SK-N-SH (cell line): ENCODE results near the gene CDH2. TPM values are rescaled to one million over a fixed set of nuclear protein-coding genes. Genes with fewer than 3 reads are reported as not detected.

Experiments
- CTCF ChIA-PET: fragments of 300-600, 350-600 bp; formaldehyde crosslinking; extraction: SDS; loops from one replicate; lab custom pipeline; 2021; lab: Yijun Ruan, JAX
- POLR2A ChIA-PET: fragments of 350-600 bp; sonication (Branson Sonifier 250); formaldehyde crosslinking; extraction: SDS; loops from one replicate; lab custom pipeline; 2020; ENCODE audit warnings: antibody characterized with exemption, inconsistent platforms; lab: Yijun Ruan, JAX
- DNase-seq: peaks from one replicate; pipeline ENCODE4 v3.0.0; 2012
- H2AFZ ChIP-seq: fragments of 200-600 bp; sonication (generic); 2 replicates; pipeline ENCODE4 v1.8.1; 2016; ENCODE audit warnings: antibody characterized with exemption, mild to moderate bottlenecking, low read depth
- H3F3A ChIP-seq: fragments of 200-600 bp; sonication (generic); replicated peaks from 2 replicates; pipeline ENCODE3; 2016; ENCODE audit warnings: antibody characterized with exemption, mild to moderate bottlenecking; ENCODE audit not compliant: insufficient read depth
- H3K27ac ChIP-seq, 2 experiments: fragments of 200-500 bp in 1 of 2; fragments of 200-600 bp in 1 of 2; sonication (Bioruptor generic) in 1 of 2; sonication (generic), shearing (Covaris generic) in 1 of 2; 2 replicates each; pipeline versions ENCODE4 v1.5.1 to v1.6.1; 2014 to 2016; ENCODE audit warnings: low read depth in 2 of 2, inconsistent platforms in 1 of 2, low read length in 1 of 2, mild to moderate bottlenecking in 1 of 2, mixed read lengths in 1 of 2
- H3K27me3 ChIP-seq: fragments of 200-600 bp; sonication (generic), shearing (Covaris generic); 2 replicates; pipeline ENCODE4 v1.6.1; 2016; ENCODE audit warnings: mixed run types; ENCODE audit not compliant: insufficient read depth
- H3K36me3 ChIP-seq, 2 experiments: fragments of 200-500 bp in 1 of 2; fragments of 200-600 bp in 1 of 2; sonication (Bioruptor generic) in 1 of 2; sonication (generic) in 1 of 2; replicated peaks in 1 of 2; 2 replicates each; pipeline versions ENCODE3 to v1.5.1; 2014 to 2016; ENCODE audit warnings: low read length in 1 of 2, mild to moderate bottlenecking in 1 of 2; ENCODE audit not compliant: insufficient read depth in 2 of 2, control insufficient read depth in 1 of 2
- H3K4me1 ChIP-seq, 2 experiments: fragments of 200-500 bp in 1 of 2; fragments of 200-600 bp in 1 of 2; sonication (Bioruptor generic) in 1 of 2; sonication (generic), shearing (Covaris generic) in 1 of 2; 2 replicates each; pipeline versions ENCODE4 v1.5.1 to v1.6.1; 2014 to 2016; ENCODE audit warnings: low read depth in 1 of 2, low read length in 1 of 2, mixed run types in 1 of 2; ENCODE audit not compliant: insufficient read depth in 2 of 2, control insufficient read depth in 1 of 2
- H3K4me2 ChIP-seq: fragments of 200-600 bp; sonication (generic), shearing (Covaris generic); 2 replicates; pipeline ENCODE4 v1.6.1; 2017; ENCODE audit warnings: mixed run types
- H3K4me3 ChIP-seq, 2 experiments: fragments of 200-500 bp in 1 of 2; fragments of 200-600 bp in 1 of 2; sonication (Bioruptor generic) in 1 of 2; sonication (generic), shearing (Covaris generic) in 1 of 2; 2 replicates each; pipeline versions ENCODE4 v1.5.1 to v1.8.1; 2014 to 2016; ENCODE audit warnings: low read depth in 2 of 2, inconsistent platforms in 1 of 2, low read length in 1 of 2, mild to moderate bottlenecking in 1 of 2, mixed read lengths in 1 of 2, moderate library complexity in 1 of 2
- H3K79me2 ChIP-seq: fragments of 200-600 bp; sonication (generic); 2 replicates; pipeline ENCODE4 v1.8.1; 2017; ENCODE audit warnings: mild to moderate bottlenecking; ENCODE audit not compliant: insufficient read depth
- H3K9ac ChIP-seq: fragments of 200-600 bp; sonication (generic); 2 replicates; pipeline ENCODE4 v1.6.1; 2017; ENCODE audit warnings: mixed run types
- H3K9me2 ChIP-seq: fragments of 200-600 bp; sonication (generic); 2 replicates; pipeline ENCODE4 v1.6.1; 2017; ENCODE audit warnings: mixed run types
- H3K9me3 ChIP-seq: fragments of 200-600 bp; sonication (generic); 2 replicates; pipeline ENCODE4 v1.6.1; 2017; ENCODE audit warnings: mixed run types, mild to moderate bottlenecking, moderate library complexity
- H4K20me1 ChIP-seq: fragments of 200-600 bp; sonication (generic); 2 replicates; pipeline ENCODE4 v1.6.1; 2017; ENCODE audit warnings: mild to moderate bottlenecking, mixed run types; ENCODE audit not compliant: insufficient read depth
- ELF1 ChIP-seq: IDR thresholded peaks from 2 replicates; pipeline ENCODE4 v1.4.0; 2012
- EP300 ChIP-seq, 2 experiments: IDR thresholded peaks; 2 replicates each; pipeline versions ENCODE4 v1.4.0 to v1.6.1; 2012; ENCODE audit warnings: borderline replicate concordance in 1 of 2, low read depth in 1 of 2, low read length in 1 of 2
- EZH2phosphoT487 ChIP-seq: fragments of 200-600 bp; sonication (generic); IDR thresholded peaks from 2 replicates; pipeline ENCODE4 v1.6.1; 2017; ENCODE audit warnings: low read depth, mixed run types, mild to moderate bottlenecking, antibody characterized with exemption, moderate library complexity, borderline replicate concordance
- FOXJ3 ChIP-seq: sonication (generic); formaldehyde crosslinking; IDR thresholded peaks from 2 replicates; pipeline ENCODE4 v1.5.1; 2020; ENCODE audit warnings: mild to moderate bottlenecking, missing genetic modification reagents
- FOXM1 ChIP-seq: IDR thresholded peaks from 2 replicates; pipeline ENCODE4 v1.4.0; 2012; ENCODE audit warnings: low read depth, mild to moderate bottlenecking
- GATA2 ChIP-seq: sonication (generic); formaldehyde crosslinking; IDR thresholded peaks from 2 replicates; pipeline ENCODE4 v1.5.0; 2020; ENCODE audit warnings: mild to moderate bottlenecking, missing genetic modification reagents
- MXI1 ChIP-seq: IDR thresholded peaks from 2 replicates; pipeline ENCODE4 v1.6.1; 2012; ENCODE audit warnings: mild to moderate bottlenecking, low read depth, low read length, improper control_type of control experiment
- POLR2AphosphoS5 ChIP-seq: IDR thresholded peaks from 2 replicates; pipeline ENCODE4 v1.6.1; 2012; ENCODE audit warnings: low read depth, low read length
- RAD21 ChIP-seq: IDR thresholded peaks from 2 replicates; pipeline ENCODE4 v1.6.1; 2012; ENCODE audit warnings: mild to moderate bottlenecking, low read length
- TAF1 ChIP-seq: IDR thresholded peaks from 2 replicates; pipeline ENCODE4 v1.6.1; 2012; ENCODE audit warnings: low read depth, mild to moderate bottlenecking, low read length, moderate library complexity, borderline replicate concordance
- TEAD4 ChIP-seq: IDR thresholded peaks from 2 replicates; pipeline ENCODE4 v1.4.0; 2012; ENCODE audit warnings: mild to moderate bottlenecking, borderline replicate concordance; ENCODE audit not compliant: insufficient read depth
- polyA plus RNA-seq, 3 experiments: library from polyadenylated mRNA; depleted of rRNA; stranded (reverse); fragments of >200 nt; gene quantifications; 2 replicates each; pipeline ENCODE4 v1.2.3, GENCODE V29; 2012
- TF ChIP-seq, protein P1 (sequence below): IDR thresholded peaks from 2 replicates; pipeline ENCODE4 v1.4.0; 2012; ENCODE audit warnings: low read depth
- TF ChIP-seq, protein P2 (sequence below): fragments of 150-350 bp; IDR thresholded peaks from 2 replicates; pipeline ENCODE4 v1.6.1; 2017; ENCODE audit warnings: antibody characterized with exemption, low read length, low read depth, borderline replicate concordance
- TF ChIP-seq, protein P3 (sequence below): IDR thresholded peaks from 2 replicates; pipeline ENCODE4; 2012
- TF ChIP-seq, protein P4 (sequence below): IDR thresholded peaks from 2 replicates; pipeline ENCODE4 v1.4.0; 2012; ENCODE audit warnings: low read depth, borderline replicate concordance
- TF ChIP-seq, protein P5 (sequence below): fragments of 150-350 bp; IDR thresholded peaks from 2 replicates; pipeline ENCODE4 v1.6.1; 2016; ENCODE audit warnings: mild to moderate bottlenecking, low read depth, low read length

The CDH2 gene
- polyA plus RNA-seq, 1 of the 3 experiments (the other 2 are of a cell fraction): 146 TPM

DNA sequence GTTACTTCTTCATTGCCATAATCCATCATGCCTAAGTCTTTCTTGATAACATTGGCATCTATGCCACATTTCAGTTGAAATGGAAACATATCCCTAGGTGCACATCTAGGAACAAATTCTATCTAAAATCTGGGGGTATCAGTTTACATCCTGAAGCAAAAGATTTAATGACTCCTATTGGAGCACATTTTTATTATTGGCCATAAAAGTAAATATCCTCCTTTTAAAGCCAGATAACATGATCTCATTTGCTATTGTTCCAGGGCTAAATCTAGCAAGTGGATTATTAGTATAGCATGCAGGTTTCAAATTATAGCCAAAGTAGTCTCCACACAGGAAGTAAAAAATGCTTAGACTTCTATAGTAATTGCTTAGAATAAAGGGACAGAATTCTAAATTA, 193.2 kb downstream of the CDH2 start:
- no peak for DNase-seq
- Histone ChIP-seq H3K36me3 (peaks cover 81 to 92% of the 10 kb centered on the region in 2 experiments), H3K4me3 (no peak overlapping the region), H3K4me1 (no peaks in the 10 kb centered on the region), H3K4me2 (no peak overlapping the region), H3K9me3 (no peaks in the 10 kb centered on the region), H3K79me2 (peaks cover 49% of the 10 kb centered on the region), H4K20me1 (no peaks in the 10 kb centered on the region; the same call in 1 of the 2 replicates), H3K9ac (no peak overlapping the region), H3F3A (peaks cover 28% of the 10 kb centered on the region), H3K9me2 (no peaks in the 10 kb centered on the region), H2AFZ (no peak overlapping the region), H3K27me3 (no peaks in the 10 kb centered on the region), H3K27ac (no peak overlapping the region)
- TF ChIP-seq FOXM1 (no peak), EZH2phosphoT487 (no peak), GATA2 (CRISPR knock-in tag) (no peak), FOXJ3 (CRISPR knock-in tag) (no peak), ELF1 (no peak), EP300 (IDR thresholded peaks at IDR 0.05; ENCODE audit: borderline replicate concordance in 1 of 2, low read depth in 1 of 2, low read length in 1 of 2) (no peak), TEAD4 (no peak), TAF1 (no peak), POLR2AphosphoS5 (no peak), RAD21 (no peak), MXI1 (no peak)
- TF ChIP-seq, protein P1, sequence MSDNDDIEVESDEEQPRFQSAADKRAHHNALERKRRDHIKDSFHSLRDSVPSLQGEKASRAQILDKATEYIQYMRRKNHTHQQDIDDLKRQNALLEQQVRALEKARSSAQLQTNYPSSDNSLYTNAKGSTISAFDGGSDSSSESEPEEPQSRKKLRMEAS: no peak
- TF ChIP-seq, protein P2, sequence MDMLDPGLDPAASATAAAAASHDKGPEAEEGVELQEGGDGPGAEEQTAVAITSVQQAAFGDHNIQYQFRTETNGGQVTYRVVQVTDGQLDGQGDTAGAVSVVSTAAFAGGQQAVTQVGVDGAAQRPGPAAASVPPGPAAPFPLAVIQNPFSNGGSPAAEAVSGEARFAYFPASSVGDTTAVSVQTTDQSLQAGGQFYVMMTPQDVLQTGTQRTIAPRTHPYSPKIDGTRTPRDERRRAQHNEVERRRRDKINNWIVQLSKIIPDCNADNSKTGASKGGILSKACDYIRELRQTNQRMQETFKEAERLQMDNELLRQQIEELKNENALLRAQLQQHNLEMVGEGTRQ: no peak
- TF ChIP-seq, protein P3, sequence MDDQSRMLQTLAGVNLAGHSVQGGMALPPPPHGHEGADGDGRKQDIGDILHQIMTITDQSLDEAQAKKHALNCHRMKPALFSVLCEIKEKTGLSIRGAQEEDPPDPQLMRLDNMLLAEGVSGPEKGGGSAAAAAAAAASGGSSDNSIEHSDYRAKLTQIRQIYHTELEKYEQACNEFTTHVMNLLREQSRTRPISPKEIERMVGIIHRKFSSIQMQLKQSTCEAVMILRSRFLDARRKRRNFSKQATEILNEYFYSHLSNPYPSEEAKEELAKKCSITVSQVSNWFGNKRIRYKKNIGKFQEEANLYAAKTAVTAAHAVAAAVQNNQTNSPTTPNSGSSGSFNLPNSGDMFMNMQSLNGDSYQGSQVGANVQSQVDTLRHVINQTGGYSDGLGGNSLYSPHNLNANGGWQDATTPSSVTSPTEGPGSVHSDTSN: no peak
- TF ChIP-seq, protein P4, sequence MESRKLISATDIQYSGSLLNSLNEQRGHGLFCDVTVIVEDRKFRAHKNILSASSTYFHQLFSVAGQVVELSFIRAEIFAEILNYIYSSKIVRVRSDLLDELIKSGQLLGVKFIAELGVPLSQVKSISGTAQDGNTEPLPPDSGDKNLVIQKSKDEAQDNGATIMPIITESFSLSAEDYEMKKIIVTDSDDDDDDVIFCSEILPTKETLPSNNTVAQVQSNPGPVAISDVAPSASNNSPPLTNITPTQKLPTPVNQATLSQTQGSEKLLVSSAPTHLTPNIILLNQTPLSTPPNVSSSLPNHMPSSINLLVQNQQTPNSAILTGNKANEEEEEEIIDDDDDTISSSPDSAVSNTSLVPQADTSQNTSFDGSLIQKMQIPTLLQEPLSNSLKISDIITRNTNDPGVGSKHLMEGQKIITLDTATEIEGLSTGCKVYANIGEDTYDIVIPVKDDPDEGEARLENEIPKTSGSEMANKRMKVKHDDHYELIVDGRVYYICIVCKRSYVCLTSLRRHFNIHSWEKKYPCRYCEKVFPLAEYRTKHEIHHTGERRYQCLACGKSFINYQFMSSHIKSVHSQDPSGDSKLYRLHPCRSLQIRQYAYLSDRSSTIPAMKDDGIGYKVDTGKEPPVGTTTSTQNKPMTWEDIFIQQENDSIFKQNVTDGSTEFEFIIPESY: no peak
- TF ChIP-seq, protein P5, sequence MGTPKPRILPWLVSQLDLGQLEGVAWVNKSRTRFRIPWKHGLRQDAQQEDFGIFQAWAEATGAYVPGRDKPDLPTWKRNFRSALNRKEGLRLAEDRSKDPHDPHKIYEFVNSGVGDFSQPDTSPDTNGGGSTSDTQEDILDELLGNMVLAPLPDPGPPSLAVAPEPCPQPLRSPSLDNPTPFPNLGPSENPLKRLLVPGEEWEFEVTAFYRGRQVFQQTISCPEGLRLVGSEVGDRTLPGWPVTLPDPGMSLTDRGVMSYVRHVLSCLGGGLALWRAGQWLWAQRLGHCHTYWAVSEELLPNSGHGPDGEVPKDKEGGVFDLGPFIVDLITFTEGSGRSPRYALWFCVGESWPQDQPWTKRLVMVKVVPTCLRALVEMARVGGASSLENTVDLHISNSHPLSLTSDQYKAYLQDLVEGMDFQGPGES: no peak
- CTCF ChIA-PET: no interaction called here
- POLR2A ChIA-PET: no interaction called here
